HepG2 (cell line): ENCODE results near the gene RPS28. TPM values are rescaled to one million over a fixed set of nuclear protein-coding genes. Genes with fewer than 3 reads are reported as not detected.

ENCODE experiments used
- ATAC-seq: fragments of 200-7000 bp; cut with Tn5 transposase; 3 replicates; pipeline ENCODE4 v1.9.1; 2020; ENCODE audit warnings: mild to moderate bottlenecking, moderate library complexity
- BruUV-seq: library from RNA; stranded (reverse); fragments of 400-500 nt; replicated peaks from 2 replicates; lab custom pipeline; 2021; lab: Mats Ljungman, UMichigan
- CTCF ChIA-PET: fragments of 300-600 bp; formaldehyde crosslinking; extraction: SDS; loops from one replicate; lab custom pipeline; 2021; ENCODE audit warnings: low total read pairs, inconsistent platforms, low intra/inter-chr PET ratio; lab: Yijun Ruan, JAX
- POLR2A ChIA-PET: fragments of 350-600 bp; sonication (Branson Sonifier 250); formaldehyde crosslinking; loops from one replicate; lab custom pipeline; 2020; ENCODE audit warnings: antibody characterized with exemption, inconsistent platforms; lab: Yijun Ruan, JAX
- DNase-seq: peaks from one replicate; pipeline ENCODE4 v3.0.0-alpha.2; 2015; ENCODE audit warnings: low spot score
- FAIRE-seq: peaks from 3 replicates; lab custom pipeline; 2011; peaks lifted over from hg19 to GRCh38; lab: Jason Lieb, UNC
- H2AFZ ChIP-seq: one replicate; pipeline ENCODE4 v1.6.1; 2011; ENCODE audit warnings: low read length, inconsistent platforms
- H3K27ac ChIP-seq: fragments of 300-600 bp; 3 replicates; pipeline ENCODE4 v1.8.0; 2011; ENCODE audit warnings: mixed run types, mild to moderate bottlenecking, mixed read lengths, low read length, inconsistent platforms; ENCODE audit not compliant: insufficient read depth; ENCODE audit errors: extremely low read length
- H3K27me3 ChIP-seq, 2 experiments: fragments of 200-600 bp in 1 of 2; 2 replicates in 1 of 2; 3 replicates in 1 of 2; pipeline versions ENCODE4 v1.6.0 to v1.8.0; 2011; ENCODE audit warnings: low read length in 2 of 2, mild to moderate bottlenecking in 2 of 2, moderate library complexity in 2 of 2, inconsistent platforms in 1 of 2; ENCODE audit not compliant: insufficient read depth in 2 of 2, control insufficient read depth in 1 of 2
- H3K36me3 ChIP-seq, 2 experiments: fragments of 200-600 bp in 1 of 2; replicated peaks in 1 of 2; 2 replicates in 1 of 2; 3 replicates in 1 of 2; pipeline versions ENCODE4 v1.5.1 to v1.8.0; 2011; ENCODE audit warnings: low read length in 2 of 2, inconsistent platforms in 1 of 2; ENCODE audit not compliant: insufficient read depth in 2 of 2, control insufficient read depth in 1 of 2
- H3K4me1 ChIP-seq: 2 replicates; pipeline ENCODE4 v1.5.1; 2012; ENCODE audit warnings: low read length, inconsistent platforms; ENCODE audit not compliant: insufficient read depth
- H3K4me2 ChIP-seq: 2 replicates; pipeline ENCODE4 v1.6.0; 2011; ENCODE audit warnings: low read depth, low read length, inconsistent platforms
- H3K4me3 ChIP-seq, 3 experiments: fragments of 200-600 bp in 1 of 3; sonication (generic), shearing (Covaris generic) in 1 of 3; replicated peaks in 1 of 3; 2 replicates each; pipeline ENCODE4 v1.5.1; 2011 to 2016; ENCODE audit warnings: low read length in 3 of 3, inconsistent platforms in 2 of 3, low read depth in 2 of 3, mild to moderate bottlenecking in 2 of 3, control low read depth in 1 of 3, mixed read lengths in 1 of 3; ENCODE audit not compliant: insufficient read depth in 1 of 3
- H3K79me2 ChIP-seq: one replicate; pipeline ENCODE4 v1.6.1; 2011; ENCODE audit warnings: low read length, inconsistent platforms; ENCODE audit not compliant: insufficient read depth
- H3K9ac ChIP-seq: 2 replicates; pipeline ENCODE4 v1.6.0; 2011; ENCODE audit warnings: mild to moderate bottlenecking, low read depth, low read length, inconsistent platforms; ENCODE audit not compliant: insufficient read depth
- H3K9me3 ChIP-seq: 2 replicates; pipeline ENCODE4 v1.5.1; 2012; ENCODE audit warnings: mild to moderate bottlenecking, low read length
- H4K20me1 ChIP-seq: 2 replicates; pipeline ENCODE4 v1.6.0; 2011; ENCODE audit warnings: inconsistent platforms, mild to moderate bottlenecking, low read length, moderate library complexity; ENCODE audit not compliant: insufficient read depth
- ARID3A ChIP-seq: IDR thresholded peaks from 2 replicates; pipeline ENCODE4 v1.6.1; 2012; ENCODE audit warnings: low read depth, low read length, improper control_type of control experiment
- ARNT2 ChIP-seq: sonication (generic); formaldehyde crosslinking; IDR thresholded peaks from 2 replicates; pipeline ENCODE4 v1.8.0; 2022; ENCODE audit warnings: mild to moderate bottlenecking, low read depth, missing genetic modification reagents, moderate library complexity
- IKZF5 ChIP-seq: IDR thresholded peaks from 2 replicates; pipeline ENCODE4 v1.6.1; 2018; ENCODE audit warnings: missing genetic modification reagents, mild to moderate bottlenecking, missing compliant biosample characterization
- KDM2A ChIP-seq: sonication (generic); formaldehyde crosslinking; IDR thresholded peaks from 2 replicates; pipeline ENCODE4 v1.4.0; 2020; ENCODE audit warnings: low read depth, missing genetic modification reagents, borderline replicate concordance
- MAF1 ChIP-seq: sonication (generic); formaldehyde crosslinking; IDR thresholded peaks from 2 replicates; pipeline ENCODE4 v1.5.0; 2020; ENCODE audit warnings: missing genetic modification reagents, borderline replicate concordance
- NR2F6 ChIP-seq, 2 experiments: IDR thresholded peaks; 2 replicates each; pipeline ENCODE4 v1.6.1; 2016; ENCODE audit warnings: antibody characterized with exemption in 1 of 2, mild to moderate bottlenecking in 1 of 2
- ZBTB14 ChIP-seq: sonication (generic); formaldehyde crosslinking; IDR thresholded peaks from 2 replicates; pipeline ENCODE4 v1.4.0; 2020; ENCODE audit warnings: missing genetic modification reagents
- ZBTB33 ChIP-seq: sonication (generic); formaldehyde crosslinking; IDR thresholded peaks from 2 replicates; pipeline ENCODE4 v1.4.0; 2020; ENCODE audit warnings: missing genetic modification reagents
- ZNF296 ChIP-seq: sonication (generic); formaldehyde crosslinking; conservative IDR thresholded peaks from 2 replicates; pipeline ENCODE4 v1.5.0; 2020; ENCODE audit warnings: mild to moderate bottlenecking, missing genetic modification reagents
- ZNF687 ChIP-seq: sonication (generic); formaldehyde crosslinking; IDR thresholded peaks from 2 replicates; pipeline ENCODE4 v1.5.1; 2020; ENCODE audit warnings: mild to moderate bottlenecking, missing genetic modification reagents, moderate library complexity
- WGBS: methylation state at CpG from one replicate; pipeline ENCODE4 v1.1.6; 2017; ENCODE audit warnings: low lambda C conversion rate; 5-methylcytosine and 5-hydroxymethylcytosine counted together
- in situ Hi-C: cut with HindIII; loops from 2 replicates; pipeline ENCODE4 v1.10.0; 2017; ENCODE audit warnings: low pct_unique_long_range_greater_than_20kb; ENCODE audit not compliant: extremely low pct_ligation_motif_present
- intact Hi-C: fragments of 100-400 bp; cut with micrococcal nuclease; formaldehyde crosslinking; loops from one replicate; pipeline ENCODE4 v1.10.0; 2022; ENCODE audit not compliant: unreplicated experiment
- polyA plus RNA-seq, 8 experiments: library from polyadenylated mRNA; depleted of rRNA in 3 of 8; stranded (reverse) in 7 of 8; unstranded in 1 of 8; fragments of >200 nt; fragmentation: Illumina TruSeq in 4 of 8; extraction: Trizol in 4 of 8; gene quantifications; 2 replicates each; pipeline versions ENCODE4 v1.2.1 to v1.2.3, GENCODE V29; 2011 to 2016; ENCODE audit warnings: low read depth in 4 of 8, missing spikeins in 1 of 8, mixed read lengths in 1 of 8; ENCODE audit not compliant: insufficient read depth in 1 of 8
- total RNA-seq, 5 experiments: library from RNA; depleted of rRNA; stranded (reverse); fragments of >200 nt; fragmentation: Illumina TruSeq; extraction: Trizol; gene quantifications; 2 replicates each; pipeline ENCODE4 v1.2.3, GENCODE V29; 2016; ENCODE audit warnings: low read depth in 1 of 5

The RPS28 gene
- total and polyA plus RNA-seq, 2 of the 13 experiments (the other 11 are each of a cell fraction or from before 2014, with no cell fraction given), result 281 to 545 TPM

GRCh38 chr19:8306235-8307054, 14.9 kb upstream of the RPS28 start:
- ATAC-seq, result no peak
- 79% methylated on average over 9 of the region's 17 CpGs for WGBS
- peaks cover 15 to 28% of the 10 kb centered on the region in 2 experiments; a peak in 4 of 5 replicates for H3K36me3 ChIP-seq
- H3K9ac ChIP-seq, result peak overlapping the region; percentile 89; the same call in 1 of the 2 replicates
- peaks cover 39% of the 10 kb centered on the region for H3K4me1 ChIP-seq
- POLR2A ChIA-PET, result interaction anchor here (5.8 kb wide), 1 partner anchor 13 kb away, joined by 39 read pairs; the partner anchor contains the start of genes NDUFA7 and RPS28
- H2AFZ ChIP-seq, result no peak overlapping the region
- intact Hi-C loops (no loop called here), in situ Hi-C loops (loop anchor here (5.0 kb wide), 1 partner anchor 44 kb away; no protein-coding TSS in a partner anchor)
- peaks cover 17% of the 10 kb centered on the region for H3K79me2 ChIP-seq
- no TSS peak for BruUV-seq
- H4K20me1 ChIP-seq, result no peaks in the 10 kb centered on the region
- CTCF ChIA-PET, result no interaction called here
- H3K4me2 ChIP-seq, result peak overlapping the region; percentile 98
- H3K27ac ChIP-seq, result peak overlapping the region; percentile 20
- no peak for FAIRE-seq
- no peak for DNase-seq
- no peaks in the 10 kb centered on the region for H3K27me3 ChIP-seq
- H3K9me3 ChIP-seq, result no peaks in the 10 kb centered on the region
- H3K4me3 ChIP-seq, result peak overlapping the region in 2 of 3 experiments; percentile 13 to 50; a peak in 2 of 6 replicates
- TF ChIP-seq ZNF687 (CRISPR knock-in tag) (peak; percentile 25; the same call in 1 of the 2 replicates), ARID3A (no peak), IKZF5 (0 out of 2 replicates have a peak, but pooled peaks have one; percentile 35), KDM2A (0 out of 2 replicates have a peak, but pooled peaks have one; percentile 23), ZBTB14 (peak; percentile 12; the same call in 1 of the 2 replicates), ARNT2 (no peak), MAF1 (CRISPR knock-in tag) (no peak), NR2F6 (IDR thresholded peaks at IDR 0.05) (peak; percentile 25; the same call in 1 of the 2 replicates), NR2F6 (CRISPR knock-in tag; IDR thresholded peaks at IDR 0.05) (no peak), ZBTB33 (0 out of 2 replicates have a peak, but pooled peaks have one; percentile 26), ZNF296 (CRISPR knock-in tag) (0 out of 2 replicates have a peak, but pooled peaks have one; percentile 70)
